Activated CD4-positive, CD25-positive, alpha-beta regulatory T cell (primary cell): ENCODE measurements around the gene UBTD1.
"Not testable (repeated sequence)": the region's sequence is repeated elsewhere in the genome, so short reads cannot be mapped to it uniquely, and the experiment has no call there.

Source experiments
- DNase-seq, 4 experiments: peaks; one replicate each; lab custom pipeline; 2025; lab: John Stamatoyannopoulos, UW

UBTD1 gene

DNA sequence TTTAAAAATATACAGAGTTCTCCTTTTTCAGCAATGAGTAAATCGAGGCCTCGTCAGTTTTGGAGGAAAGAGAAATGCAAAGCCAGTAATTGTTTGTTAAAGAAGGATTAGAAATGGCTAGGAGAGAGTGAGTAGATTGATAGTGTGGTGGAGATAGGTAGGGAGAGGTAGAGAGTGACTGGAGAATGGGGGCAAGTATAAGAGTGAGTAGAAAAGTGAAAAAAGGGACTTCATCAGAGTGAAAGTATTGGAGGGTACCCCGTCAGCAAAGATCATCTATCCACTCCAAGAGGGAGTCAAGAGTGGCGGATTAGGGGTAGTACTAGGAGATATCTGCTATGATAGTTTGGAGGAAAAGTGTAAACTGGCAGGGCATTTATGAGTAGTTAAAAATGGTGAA is 64.6 kb downstream of the UBTD1 start:
- DNase-seq, result no peak

GRCh38 chr10:97564776-97565175 is 66.1 kb downstream of the UBTD1 start:
- no peak for DNase-seq

GRCh38 chr10:97566336-97566996 is 67.7 kb downstream of the UBTD1 start:
- DNase-seq, result no peak

GRCh38 chr10:97567891-97568290 is 69.2 kb downstream of the UBTD1 start:
- no peak for DNase-seq

DNA sequence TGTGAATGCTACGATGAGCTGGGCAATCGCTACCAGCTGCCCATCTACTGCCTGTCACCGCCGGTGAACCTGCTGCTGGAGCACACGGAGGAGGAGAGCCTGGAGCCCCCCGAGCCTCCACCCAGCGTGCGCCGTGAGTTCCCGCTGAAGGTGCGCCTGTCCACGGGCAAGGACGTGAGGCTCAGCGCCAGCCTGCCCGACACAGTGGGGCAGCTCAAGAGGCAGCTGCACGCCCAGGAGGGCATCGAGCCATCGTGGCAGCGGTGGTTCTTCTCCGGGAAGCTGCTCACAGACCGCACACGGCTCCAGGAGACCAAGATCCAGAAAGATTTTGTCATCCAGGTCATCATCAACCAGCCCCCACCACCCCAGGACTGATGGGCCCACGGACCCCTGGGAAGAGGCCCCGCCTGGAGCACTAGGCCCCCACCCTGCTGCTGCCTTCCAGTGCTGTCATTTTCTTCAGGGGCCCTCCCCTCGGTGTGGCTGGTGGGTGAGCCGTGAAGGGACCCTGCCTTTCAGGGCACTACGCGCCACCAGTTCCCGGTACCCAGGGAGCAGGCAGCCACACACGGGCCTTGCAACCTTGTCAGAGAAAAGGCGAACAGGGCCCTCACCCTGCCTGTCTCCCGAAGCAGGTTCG is 71.5 kb downstream of the UBTD1 start:
- DNase-seq, result no peak

DNA sequence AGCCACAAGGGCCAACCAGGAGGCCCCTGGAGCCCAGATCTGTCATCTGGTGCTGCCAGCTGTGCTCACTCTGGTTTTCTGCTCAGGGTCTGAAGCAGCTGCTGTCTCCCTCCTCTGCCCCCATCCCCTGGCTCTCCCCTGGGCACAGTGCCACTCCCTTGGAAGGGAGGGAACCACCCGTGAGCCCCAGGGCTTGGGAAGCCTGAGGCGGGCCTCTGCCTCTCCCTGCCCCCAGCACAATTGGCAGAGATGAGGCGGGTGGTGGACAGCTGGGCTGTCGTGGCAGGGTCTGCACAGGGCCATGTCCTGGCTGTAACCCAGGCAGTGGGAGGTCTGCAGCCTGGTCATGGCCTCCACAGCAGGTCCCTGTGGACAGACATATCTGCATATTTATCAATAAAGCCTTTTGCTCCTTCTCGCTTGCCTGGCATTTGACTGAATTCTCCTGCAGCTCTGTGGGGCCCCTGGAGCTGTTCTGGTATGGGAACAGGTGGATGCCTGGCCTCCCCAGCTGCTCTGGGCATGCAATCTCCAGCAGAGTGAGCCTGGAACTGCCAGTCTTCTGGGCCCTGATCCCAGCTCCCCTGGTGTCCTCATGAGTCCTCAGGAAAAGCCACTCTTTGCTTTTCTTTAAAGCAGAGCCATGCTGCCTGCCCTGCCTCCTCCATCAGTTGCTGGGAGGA is 72.2 kb downstream of the UBTD1 start:
- DNase-seq, result no peak

DNA sequence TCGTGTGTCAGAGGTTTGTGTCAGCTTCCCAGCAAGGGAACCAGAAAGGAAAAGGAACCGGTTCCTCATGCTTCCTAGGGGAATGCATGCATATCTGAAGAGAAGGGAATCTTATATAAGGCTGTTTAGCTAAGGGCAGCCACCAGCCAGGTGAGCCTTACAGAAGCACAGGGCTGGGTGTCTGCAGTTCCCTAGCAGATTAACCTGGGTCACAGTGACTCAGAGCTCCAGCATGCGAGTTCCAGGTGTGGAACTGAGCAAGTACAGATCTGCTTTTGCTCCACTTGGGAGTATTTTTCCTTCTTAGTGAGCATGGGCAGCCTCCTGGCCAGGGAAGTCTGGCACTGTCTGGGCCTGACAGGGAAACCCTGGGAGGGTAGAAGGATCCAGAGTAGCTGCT is 72.9 kb downstream of the UBTD1 start:
- no peak for DNase-seq

- peak; percentile 11 to 26 (median 15) for DNase-seq
Measured at GRCh38 chr10:97572214-97572989, 73.7 kb downstream of the UBTD1 start, which contains the start of gene ANKRD2. Gene ANKRD2 (plus strand): TSS chr10:97572779. CDS start chr10:97572789, 10 bp downstream.

DNA sequence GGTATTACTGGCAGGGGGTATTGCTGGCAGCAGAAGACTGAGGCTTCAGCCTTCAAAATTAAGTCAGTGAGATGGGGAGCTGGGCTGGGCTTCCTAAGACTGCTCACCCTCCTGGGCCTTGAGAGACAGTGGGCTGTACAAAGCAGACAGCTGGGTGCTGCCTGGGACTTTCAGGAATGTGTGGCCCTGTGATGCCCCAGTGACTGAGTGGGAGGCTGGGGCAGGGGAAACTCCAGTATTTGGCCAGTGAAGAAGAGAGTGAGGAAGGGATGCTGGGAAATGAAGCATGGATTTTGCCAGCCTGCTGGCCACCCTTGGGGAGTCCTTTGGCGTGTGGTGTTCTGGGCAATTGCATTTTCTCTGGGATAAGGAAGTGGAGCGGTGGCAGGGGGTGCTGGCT is 74.3 kb downstream of the UBTD1 start:
- DNase-seq, result no peak

- DNase-seq, result no peak
Measured at GRCh38 chr10:97573672-97574071, 74.9 kb downstream of the UBTD1 start.

- DNase-seq, result no peak
Measured at GRCh38 chr10:97574374-97575126, 75.8 kb downstream of the UBTD1 start.

- no peak for DNase-seq
Measured at GRCh38 chr10:97575127-97575668, 76.5 kb downstream of the UBTD1 start.

DNA sequence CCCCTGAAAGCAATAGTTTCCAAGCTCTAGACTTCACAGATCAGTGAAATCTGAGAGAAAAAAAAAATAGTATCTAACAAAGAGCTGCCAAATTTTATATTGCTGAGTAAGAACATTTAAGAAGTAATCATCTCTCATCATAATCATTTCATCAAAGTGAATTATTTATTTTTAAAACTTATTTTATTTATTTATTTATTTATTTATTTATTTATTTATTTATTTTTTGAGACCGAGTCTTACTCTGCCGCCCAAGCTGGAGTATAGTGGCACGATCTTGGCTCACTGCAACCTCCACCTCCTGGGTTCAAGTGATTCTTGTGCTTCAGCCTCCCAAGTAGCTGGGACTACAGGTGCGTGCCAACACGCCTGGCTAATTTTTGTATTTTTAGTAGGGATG is 77.8 kb downstream of the UBTD1 start:
- DNase-seq, result not testable (repeated sequence)

- no peak for DNase-seq
Measured at GRCh38 chr10:97577701-97578100, 79.0 kb downstream of the UBTD1 start.

DNA sequence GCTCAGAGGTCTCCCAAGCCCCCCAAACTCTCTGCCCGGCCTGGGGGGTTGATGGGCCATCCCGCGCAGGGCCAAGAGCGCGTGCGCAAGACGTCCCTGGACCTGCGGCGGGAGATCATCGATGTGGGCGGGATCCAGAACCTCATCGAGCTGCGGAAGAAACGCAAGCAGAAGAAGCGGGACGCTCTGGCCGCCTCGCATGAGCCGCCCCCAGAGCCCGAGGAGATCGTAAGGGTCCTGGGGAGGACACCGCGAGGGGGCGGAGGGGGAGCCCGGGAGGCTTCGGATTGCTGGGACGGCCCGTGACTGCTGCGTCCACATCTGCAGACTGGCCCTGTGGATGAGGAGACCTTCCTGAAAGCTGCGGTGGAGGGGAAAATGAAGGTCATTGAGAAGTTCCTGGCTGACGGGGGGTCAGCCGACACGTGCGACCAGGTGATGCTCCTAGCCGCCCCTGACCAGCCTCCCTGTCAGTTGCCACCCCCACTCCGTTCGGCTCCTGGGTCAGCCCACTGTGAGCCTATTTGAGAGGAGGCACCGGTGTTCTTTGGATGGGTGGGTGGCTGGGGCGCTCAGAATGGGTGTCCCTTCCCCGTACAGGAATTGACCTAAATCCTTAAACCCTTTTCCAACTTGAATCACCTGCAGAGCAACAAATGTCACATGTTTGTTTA is 79.6 kb downstream of the UBTD1 start:
- DNase-seq, result no peak

DNA sequence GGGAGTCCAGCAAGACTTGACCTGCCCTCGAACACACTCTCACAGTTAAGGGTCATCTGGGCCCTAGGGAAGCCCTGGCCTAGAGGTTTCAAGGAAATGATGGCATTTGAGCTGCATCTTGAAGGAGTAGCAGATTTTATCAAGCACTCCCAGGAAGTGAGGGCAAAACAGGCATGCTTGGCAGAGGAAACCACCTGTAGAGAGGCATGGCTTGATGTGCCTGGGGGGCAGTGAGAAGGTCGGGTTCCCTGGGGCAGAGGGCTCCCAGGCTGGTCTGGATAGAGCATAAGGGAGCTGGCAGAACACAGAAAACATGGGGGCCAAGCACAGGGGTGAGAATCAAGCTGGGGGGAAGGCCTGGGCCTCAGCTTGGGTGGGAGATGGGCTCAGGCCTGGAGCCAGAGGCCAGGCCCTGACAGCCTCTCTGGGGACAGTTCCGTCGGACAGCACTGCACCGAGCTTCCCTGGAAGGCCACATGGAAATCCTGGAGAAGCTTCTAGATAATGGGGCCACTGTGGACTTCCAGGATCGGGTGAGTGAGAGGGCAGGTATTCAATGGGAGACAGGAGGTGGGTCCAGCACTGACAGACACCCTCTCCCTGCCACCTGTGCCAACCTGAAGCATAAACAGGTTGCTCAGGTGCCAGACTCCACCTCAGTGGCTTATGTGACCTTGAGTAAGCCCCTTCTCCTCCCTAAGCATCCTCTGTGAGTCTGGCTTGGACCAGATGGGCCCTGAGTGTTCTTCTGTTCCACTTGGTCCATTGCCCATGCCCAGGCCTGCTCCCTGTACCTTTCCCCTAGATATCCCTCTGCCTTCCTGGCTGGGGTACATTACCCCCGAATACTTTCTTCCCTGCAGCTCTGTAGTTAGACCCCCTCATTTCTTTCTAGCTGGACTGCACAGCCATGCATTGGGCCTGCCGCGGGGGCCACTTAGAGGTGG is 82.0 kb downstream of the UBTD1 start:
- no peak for DNase-seq

GRCh38 chr10:97582169-97582568 is 83.4 kb downstream of the UBTD1 start:
- no peak for DNase-seq

DNA sequence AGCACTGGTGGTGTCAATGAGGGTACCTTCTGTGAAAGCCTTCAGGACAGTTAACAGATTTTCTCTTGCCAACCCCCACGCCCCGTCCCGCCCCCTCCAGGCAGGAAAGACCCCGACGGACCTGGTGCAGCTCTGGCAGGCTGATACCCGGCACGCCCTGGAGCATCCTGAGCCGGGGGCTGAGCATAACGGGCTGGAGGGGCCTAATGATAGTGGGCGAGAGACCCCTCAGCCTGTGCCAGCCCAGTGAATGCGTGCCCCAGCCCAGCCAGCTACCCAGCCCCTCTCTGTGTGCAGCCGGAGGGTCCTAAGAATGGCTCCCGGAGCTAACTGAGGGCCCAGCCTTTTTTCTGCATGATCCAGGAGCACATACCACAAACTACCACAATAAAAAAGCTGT is 84.8 kb downstream of the UBTD1 start:
- DNase-seq, result no peak

DNA sequence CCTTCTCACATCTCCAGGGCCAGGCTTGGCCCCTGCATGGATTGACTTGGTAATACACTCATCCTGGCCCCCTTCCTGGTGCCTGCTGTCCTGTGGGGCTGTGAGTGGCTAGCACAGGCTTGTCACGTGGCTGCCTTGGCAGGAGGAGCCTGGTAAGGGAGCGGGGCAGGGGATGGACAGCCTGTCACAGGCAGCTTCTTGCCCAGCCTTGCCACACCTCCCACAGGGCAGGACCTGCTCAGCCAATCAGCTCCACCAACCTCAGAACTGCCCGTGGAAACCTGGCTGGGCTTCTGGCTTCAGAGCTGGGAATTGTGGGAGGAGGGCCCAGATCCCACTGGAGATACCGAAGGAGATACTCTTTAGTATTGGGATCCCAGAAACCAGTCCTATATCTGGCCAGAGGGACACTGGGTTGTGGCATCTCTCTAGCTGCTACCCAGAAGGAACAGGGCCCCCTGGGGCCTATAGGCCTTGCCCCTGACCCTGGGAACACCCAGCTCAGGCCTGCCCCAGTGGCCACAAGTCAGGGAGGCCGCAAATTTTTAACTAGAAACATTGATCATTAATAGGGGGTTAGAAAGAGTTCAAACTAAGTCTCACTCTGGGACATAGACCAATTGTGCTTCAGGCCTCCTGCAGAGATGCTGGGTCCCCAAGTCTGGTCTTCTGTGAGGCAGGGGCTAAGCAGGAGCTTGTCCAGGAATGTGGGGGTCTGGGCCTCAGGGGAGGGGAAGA is 85.5 kb downstream of the UBTD1 start, which contains the start of gene HOGA1:
TSS of gene HOGA1 (plus strand) at position 330 of the 738 bp plus-strand sequence. CDS start at position 645, 315 bp downstream.
- DNase-seq, result no peak
